HEK293T (cell line): ENCODE results near the gene SLC17A4.

Experiments used
- ARNT ChIP-seq: fragments of 450-650 bp; IDR thresholded peaks from 2 replicates; pipeline ENCODE4 v1.6.1; 2017; ENCODE audit warnings: mild to moderate bottlenecking
- BHLHE40 ChIP-seq: fragments of 450-650 bp; IDR thresholded peaks from 2 replicates; pipeline ENCODE4 v1.6.1; 2016; ENCODE audit warnings: mild to moderate bottlenecking, moderate library complexity, borderline replicate concordance
- FOXA1 ChIP-seq: fragments of 450-650 bp; IDR thresholded peaks from 2 replicates; pipeline ENCODE4 v1.6.1; 2016; ENCODE audit warnings: mild to moderate bottlenecking
- FOXM1 ChIP-seq: fragments of 450-650 bp; IDR thresholded peaks from 2 replicates; pipeline ENCODE4 v1.6.1; 2017; ENCODE audit warnings: mild to moderate bottlenecking, borderline replicate concordance
- SUZ12 ChIP-seq: fragments of 450-650 bp; IDR thresholded peaks from 2 replicates; pipeline ENCODE4 v1.6.1; 2016; ENCODE audit warnings: mild to moderate bottlenecking
- TARDBP ChIP-seq: fragments of 450-650 bp; IDR thresholded peaks from 2 replicates; pipeline ENCODE4 v1.6.1; 2016
- ZNF384 ChIP-seq: fragments of 450-650 bp; IDR thresholded peaks from 2 replicates; pipeline ENCODE4 v1.6.1; 2016

- TF ChIP-seq FOXA1 (no peak), SUZ12 (no peak), FOXM1 (no peak), ZNF384 (no peak), TARDBP (no peak), BHLHE40 (no peak), ARNT (no peak)
Measured at GRCh38 chr6:25710287-25710686, 44.3 kb upstream of the SLC17A4 start.
